HG02852 (cell line): ENCODE measurements around the gene CNBD2.
"Not testable (repeated sequence)": the region's sequence is repeated elsewhere in the genome, so short reads cannot be mapped to it uniquely, and the experiment has no call there.

Source experiments
- ATAC-seq: cut with Tn5 transposase; IDR thresholded peaks from one replicate; pipeline ENCODE4 v1.9.1; 2021; ENCODE audit warnings: mild to moderate bottlenecking, moderate library complexity; ENCODE audit not compliant: unreplicated experiment

CNBD2 gene

DNA sequence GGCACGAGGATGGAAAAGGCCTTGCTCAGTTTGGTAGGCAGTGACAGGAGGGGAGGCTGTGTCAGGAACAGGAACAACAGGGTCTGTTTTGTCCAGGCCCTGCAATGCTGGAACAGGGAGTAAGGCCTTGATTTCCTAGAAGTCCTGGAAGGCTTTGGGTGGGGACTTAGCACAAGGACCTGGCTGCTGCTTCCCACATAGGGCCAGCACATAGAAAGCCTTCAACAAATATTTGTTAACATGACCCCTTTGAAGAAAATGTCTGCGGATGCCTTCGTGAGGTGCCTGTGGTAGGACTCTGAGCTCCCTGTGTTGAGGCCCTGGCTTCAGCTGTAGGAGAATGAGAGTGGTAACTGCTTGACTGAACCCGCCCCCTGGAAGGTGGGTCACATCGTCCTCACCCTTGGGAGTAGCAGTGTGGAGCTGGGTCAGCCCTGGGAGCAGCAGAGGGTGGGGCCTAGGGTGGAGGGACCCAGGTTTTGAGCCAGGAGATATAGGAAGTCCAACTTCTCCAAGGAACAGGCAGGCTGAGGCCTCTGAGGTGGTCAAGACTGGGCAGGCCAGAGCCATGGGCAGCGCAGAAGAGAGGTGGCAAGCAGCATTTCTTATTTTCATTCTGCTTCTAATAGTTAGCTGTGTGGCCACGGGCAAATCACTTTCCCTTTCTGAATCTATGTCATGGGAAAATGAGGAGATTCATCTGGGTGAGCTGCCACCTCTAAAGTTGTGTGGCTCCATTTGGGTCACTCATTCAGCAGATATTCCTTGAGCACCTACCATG lies 50.0 kb downstream of the CNBD2 start:
- no peak for ATAC-seq

DNA sequence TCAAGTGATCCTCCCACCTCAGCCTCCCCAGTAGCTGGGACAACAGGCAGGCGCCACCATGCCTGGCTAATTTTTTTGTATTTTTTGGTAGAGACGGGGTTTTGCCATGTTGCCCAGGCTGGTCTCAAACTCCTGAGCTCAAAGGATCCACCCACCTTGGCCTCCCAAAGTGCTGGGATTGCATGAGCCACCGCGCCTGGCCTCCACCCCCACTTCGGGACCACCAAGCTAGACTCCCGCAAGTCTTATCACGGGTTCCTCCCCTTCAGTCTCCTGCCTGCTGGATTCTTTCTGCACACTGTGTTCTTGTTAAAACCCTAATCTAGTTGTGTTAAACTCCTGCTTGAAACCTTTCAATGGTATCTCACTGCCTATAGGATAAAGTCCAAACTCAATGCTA lies 57.7 kb downstream of the CNBD2 start:
- not testable (repeated sequence) for ATAC-seq

DNA sequence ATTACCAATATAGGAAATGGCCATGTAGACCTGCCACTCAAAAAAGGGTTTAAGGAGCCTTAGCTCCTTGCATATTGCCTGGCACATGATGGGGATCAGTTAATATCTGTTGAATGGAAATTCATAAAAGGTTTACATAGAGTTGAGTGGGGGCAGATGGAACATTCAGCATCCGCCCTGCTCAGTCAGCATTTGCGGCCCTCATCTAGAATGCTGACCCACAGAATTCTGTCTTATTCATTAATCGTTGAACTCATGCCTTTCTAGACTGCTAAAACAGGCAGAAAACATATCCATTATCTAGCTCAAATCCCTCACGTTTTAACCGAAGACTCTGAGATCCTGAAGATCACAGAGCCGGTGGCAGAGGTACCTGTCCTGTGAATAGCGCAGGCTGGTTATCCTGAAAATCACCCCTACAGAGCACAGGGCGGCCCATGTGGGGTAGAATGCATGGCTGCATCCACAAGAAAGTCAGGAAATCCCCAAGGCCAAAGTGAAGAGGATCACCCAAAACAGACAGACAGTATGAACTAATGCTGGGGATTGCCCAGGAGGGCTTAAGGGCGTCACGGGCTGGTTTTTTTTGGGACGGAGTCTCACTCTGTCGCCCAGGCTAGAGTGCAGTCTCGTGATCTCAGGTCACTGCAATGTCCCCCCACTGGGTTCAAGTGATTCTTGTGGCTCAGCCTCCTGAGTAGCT lies 59.9 kb downstream of the CNBD2 start:
- no peak for ATAC-seq

DNA sequence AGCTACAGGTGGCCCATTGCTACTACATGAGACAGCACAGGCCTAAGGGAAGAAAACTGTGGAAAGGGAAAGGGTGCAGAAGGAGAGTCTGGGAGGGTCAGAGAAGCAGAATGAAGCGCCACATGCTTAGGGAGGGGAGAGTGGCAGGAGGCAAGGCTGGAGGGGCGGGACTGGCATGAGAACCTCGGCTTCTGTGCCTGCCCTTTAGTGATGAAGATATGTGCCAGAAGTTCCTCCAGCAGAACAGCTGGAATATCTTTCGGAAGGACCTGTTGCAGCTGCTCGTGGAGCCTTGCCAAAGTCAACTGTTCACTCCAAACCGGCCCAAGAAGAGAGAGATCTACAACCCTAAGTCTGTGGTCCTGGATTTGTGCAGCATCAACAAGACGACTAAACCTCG lies 61.8 kb downstream of the CNBD2 start:
- ATAC-seq = no peak

DNA sequence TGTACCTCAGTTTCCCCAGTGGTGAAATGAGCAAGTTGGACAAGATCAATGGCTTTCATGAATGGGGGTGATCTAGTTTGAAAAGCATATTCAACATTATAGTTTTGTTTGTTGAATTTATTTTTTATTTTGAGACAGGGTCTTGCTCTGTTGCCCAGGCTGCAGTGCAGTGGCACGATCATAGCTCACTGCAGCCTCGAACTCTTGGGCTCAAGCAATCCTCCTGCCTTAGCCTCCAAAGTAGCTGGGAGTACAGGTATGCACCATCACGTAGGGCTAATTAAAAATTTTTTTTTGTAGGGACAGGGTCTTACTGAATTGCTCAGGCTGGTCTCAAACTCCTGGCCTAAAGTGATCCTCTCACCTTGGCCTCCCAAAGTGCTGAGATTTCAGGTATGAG lies 63.4 kb downstream of the CNBD2 start:
- ATAC-seq = no peak

DNA sequence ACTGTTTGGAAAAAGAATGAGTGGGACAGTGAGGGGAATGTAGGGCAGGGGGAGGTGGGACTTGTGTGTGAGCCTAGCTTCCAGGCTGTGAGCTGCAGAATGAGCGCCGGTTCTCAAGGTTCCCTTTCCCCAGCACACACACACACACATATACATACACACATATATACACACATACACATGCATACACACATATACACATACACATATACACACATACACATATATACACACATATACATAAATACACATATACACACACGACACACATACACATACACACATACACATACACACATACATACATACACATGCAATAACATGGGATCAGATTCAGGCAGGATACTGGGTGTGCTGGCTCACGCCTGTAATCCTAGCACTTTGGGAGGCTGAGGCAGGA lies 66.5 kb downstream of the CNBD2 start:
- no peak for ATAC-seq

DNA sequence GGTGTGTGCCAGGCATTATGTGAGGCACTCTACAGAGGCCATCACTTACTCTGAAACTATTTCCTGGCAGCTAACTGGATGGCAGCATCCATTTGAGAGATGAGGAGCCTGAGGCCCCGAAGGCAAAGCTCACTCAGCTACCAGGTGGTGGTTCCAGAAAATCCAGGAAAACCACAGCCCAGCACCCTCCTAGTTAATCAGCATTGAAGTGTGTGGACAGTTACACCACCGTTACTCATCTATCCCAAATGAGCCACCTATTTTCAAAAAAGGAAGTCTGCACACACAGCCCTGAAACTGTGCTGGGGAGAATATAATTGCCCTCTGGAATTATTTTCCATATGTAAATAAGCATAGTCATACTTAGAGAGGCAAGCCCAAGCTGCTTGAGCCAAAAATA lies 67.4 kb downstream of the CNBD2 start:
- no peak for ATAC-seq

DNA sequence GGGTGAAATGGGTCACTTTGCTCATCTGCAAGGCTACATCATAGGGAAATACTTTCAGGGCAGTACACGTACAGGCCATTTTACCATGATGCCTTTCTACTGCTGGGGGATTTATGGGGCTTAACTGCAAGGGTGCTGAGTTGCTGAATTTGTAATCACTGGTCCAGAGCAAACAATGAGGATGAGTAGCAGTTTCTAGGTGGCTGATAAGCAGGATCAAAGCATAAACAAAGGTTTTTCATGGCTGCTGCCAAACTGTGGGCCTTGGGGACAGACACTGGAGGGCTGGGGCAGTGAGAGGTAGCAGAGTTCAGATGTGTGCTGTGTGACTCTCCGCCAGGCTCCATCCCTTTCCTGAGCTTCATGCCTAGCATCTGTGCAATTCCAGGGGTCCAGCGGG lies 68.3 kb downstream of the CNBD2 start:
- no peak for ATAC-seq

DNA sequence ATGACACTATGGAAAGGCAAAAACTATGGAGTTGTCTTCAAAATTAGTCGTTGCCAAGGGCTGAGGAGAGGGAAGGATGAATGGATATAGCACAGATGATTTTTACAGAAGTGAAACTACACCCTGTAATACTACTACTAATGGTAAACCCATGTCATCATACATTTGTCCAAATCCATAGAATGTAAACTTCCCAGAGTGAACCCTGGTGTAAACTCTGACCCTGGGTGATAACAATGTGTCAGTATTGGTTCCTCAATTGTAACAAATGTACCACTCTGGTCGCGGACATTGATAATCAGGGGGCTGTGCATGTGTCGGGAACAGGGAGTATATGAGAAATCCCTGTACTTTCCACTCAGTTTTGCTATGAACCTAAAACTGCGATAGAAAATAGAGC lies 72.2 kb downstream of the CNBD2 start:
- ATAC-seq = no peak

DNA sequence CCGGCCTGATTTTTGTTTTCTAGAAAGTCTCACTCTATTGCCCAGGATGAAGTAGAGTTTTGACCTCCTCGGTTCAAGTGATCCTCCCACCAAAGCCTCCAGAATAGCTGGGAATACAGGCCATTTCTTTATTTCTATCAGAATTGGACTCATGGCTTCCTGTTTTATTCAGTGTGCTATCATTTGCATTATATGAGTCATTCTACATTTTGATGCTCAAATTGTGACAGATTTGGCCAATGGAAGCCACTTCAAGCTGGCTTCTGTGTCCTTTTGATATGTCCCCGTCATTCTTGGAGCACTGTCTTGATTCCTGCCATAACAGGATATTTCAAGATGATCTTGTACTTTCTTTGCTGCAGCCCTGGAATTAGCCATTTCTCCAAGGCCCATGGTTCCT lies 75.1 kb downstream of the CNBD2 start:
- no peak for ATAC-seq

DNA sequence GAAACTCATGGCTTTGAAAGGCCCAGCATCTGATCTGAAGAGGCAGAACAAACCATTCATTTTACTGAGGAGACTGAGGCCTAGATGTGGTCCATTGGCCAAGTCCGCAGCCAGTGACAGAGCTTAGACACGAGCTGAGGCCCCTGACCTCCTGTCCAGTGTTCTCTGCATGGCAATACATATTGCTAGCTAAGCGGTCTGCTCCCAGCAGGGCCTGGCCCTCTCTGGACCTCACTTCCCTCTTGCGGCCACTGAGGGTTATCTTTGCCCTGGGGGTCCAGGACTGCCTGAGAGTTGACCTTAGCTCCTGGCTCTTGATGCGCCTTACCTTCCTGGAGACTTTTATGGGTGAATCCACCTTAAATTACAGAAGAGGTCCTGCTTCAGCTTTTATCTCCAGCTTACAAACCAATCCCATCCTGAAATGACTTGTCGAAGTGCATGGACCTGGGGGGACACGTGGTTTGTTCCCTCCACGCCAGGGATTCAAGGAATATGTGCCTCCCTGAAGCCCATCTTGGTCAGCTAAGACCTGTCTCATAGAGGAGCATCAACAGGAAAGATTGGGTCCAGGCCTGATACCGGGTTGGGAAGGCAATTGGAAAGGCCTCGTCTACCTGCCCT lies 75.6 kb downstream of the CNBD2 start:
- no peak for ATAC-seq

DNA sequence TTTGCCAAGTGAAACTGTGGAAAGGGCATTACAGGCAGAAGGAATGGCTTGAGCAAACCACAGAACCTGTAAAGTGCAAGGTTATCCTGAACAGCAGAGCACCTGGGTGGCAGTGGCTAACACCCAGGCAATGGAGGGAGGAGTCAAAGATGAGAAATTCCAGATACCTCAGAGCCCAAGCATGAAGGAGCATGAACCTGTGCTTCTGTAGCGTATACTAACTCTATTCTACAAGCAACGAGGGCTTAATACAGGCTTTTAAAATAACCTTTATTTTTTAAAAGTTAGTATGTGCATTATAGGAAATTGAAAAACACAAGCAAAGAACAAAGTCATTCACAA lies 77.0 kb downstream of the CNBD2 start:
- no peak for ATAC-seq

DNA sequence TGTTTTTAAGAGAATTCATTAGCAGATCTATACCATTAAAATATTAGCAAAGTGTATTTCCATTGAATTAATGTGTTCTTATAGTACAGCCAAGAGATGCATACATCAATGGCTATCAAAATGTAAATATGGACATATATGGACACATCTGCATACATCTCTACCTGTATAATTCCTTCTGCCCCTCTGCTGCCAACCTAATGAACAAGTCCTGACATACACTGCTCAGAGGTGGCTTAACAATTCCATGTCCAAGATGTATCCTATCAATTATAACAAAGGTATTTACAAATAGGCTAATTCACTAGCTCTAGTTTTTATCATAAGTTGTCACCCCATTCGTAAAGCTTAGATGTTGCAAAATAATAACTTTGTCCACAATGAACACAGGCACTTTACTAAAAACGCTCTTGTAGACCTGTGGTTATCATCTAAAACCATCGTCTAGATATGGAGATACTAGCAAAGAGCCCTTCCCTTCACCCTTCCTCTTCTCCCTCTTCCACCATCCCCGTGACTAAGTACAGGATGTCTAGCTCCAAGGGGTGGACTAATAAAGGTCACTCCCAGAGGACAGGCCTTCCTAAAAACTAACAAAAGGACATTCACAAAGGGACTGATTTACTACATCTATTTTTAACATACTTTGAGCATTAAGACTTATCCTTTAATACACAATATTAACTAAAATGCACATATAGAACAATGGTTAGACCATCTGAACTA lies 77.8 kb downstream of the CNBD2 start:
- not testable (repeated sequence) for ATAC-seq

DNA sequence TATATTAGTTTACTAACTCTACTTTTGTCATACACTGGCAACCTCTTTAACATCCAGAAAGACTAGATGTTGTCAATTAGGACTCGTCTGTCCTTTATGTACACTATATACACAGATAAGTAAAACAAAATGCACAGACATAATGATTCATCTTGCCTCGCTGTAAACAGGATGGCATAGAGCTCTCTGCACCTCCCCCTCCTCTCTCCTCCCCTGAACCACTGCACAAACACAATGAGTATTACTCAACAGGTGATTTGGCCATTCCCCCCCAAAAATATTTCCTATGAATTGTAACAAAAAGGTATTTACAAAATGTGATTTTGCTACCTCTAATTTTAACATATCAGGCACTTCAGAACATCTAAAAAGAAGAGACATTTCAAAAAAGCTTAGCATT lies 81.0 kb downstream of the CNBD2 start:
- ATAC-seq = not testable (repeated sequence)

DNA sequence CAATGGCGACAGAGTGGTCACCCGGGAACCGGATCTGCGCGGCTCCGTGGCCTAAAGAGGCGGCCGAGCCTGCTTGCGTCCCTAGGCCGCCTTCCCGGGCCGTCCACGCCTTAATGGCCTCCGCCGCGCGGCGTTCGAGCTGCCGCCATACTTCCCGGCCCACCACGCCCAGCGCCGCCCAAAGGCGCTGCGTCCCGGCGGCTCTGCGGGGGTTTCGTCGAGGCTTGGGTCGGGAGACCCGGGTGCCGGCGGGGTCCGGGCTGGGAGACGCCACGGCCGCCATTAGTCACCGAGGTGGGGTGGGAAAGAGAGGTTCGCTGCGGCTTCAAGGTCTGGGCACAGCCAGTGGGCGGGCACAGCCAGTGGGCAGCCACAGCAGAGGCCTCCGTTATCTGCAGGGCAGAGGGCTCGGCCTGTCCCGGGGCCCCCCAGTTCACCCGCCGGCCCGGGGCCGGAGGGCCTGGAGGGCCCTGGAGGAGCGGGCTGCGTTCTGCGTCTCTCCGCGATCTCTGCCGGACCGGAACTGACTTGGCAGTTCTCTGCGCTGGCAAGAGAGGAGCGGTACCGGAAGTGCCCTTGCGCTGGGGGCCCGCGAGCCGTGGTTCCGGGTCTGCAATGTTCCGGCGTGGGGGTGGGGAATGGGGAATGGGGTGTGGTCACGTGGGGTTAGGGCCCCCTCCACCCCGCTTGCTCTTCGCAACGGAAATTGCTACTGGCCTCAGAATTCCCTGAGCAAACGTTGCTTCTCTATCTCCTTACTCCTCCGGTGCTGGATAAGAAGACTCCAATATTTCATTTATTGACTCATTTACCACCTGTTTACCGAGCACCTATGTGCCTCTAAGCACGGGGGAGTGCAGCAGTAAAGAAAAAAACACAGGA lies 82.3 kb downstream of the CNBD2 start:
- peak; percentile 92 for ATAC-seq

DNA sequence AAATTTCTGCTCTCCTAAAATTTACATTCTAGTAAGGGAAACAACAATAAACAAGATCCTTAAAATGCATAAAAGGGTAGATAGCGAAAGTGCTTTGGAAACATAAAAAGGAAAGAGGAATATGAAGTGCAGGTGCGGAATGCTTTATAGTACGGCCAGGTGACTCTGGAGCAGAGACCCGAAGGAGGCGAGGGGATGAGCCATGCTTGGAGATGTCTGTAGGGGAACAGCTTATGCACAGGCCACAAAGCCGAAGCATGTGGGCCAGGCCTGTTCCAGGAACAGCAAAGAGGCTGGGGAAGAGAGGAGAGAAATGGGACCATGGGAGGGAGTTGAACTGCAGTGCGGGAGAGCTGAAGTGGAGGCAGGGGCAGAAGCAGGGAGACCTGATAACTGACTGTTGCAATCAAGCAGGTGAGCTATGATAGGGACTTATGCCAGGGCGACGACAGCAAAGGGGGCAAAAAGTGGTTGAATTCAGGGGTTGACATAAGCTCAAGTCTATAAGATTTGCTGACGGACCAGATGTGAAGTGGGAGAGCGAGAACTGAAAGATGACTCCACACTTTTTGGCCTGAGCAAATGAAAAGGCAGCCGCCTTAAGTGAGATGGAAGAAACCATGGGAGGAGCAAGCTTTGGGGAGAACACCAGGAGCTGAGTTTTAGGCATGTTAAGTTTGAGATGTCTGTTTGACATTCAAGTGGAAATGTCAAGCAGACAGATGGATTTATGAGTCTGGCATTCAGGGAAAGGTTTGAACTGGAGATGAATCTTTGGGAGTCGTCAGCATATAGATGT lies 83.1 kb downstream of the CNBD2 start:
- no peak for ATAC-seq

DNA sequence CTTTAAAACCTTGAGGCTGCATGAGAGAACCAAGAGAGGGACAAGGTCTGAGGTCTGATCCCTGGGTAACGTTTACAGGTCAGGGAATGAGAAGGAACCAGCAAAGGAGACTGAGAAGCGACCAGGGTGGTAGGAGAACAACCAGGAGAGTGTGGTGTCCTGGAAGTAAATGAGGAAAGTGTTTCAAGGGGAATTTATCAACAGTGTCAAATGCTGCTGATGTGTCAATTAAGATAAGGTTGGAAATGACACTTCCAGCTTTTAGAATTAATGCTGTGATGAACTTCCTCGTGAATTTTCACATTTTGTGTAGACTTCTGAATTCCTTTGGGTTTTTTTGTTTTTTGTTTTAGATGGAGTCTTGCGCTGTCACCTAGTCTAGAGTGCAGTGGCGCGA lies 83.7 kb downstream of the CNBD2 start:
- no peak for ATAC-seq

DNA sequence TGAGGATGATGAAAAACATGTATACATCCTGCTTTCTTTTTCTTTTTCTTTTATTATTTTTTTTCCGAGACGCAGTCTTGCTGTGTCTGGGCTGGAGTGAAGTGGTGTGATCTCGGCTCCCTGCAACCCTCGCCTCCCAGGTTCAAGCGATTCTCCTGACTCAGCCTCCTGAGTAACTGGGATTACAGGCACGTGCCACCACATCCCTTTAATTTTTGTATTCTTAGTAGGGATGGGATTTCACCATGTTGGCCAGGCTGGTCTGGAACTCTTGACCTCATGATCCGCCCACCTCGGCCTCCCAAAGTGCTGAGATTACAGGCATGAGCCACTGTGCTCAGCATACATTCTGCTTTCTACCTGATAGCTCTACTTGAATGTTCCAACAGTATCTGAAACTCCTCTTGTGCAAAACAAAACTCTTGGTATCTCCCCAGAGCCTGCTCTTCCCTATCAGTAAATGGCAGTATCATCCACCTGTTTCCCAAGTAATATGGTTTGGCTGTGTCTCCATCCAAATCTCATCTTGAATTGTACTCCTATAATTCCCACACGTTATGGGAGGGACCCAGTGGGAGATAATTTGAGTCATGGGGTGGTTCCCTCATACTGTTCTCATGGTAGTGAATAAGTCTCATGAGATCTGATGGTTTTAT lies 85.6 kb downstream of the CNBD2 start:
- ATAC-seq = not testable (repeated sequence)

DNA sequence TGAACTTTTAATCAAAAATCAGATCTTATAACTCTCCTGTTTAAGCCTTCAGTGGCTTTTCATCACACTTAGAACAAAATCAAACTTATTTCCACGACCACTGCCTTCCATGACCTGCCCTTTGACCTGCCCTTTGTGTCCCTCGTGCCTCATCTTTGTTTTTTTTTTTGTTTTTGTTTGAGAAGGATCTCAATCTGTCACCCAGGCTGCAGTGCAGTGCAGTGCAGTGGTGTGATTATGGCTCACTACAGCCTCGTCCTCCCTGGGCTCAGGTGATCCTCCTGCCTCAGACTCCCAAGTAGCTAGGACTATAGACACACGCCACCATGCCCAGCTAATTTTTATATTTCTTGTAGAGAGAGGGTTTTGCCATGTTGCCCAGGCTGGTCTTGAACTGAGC lies 86.8 kb downstream of the CNBD2 start:
- ATAC-seq = no peak
